Mammary epithelial cell (primary cell): ENCODE results near the gene DCTN2.

Source experiments
- CTCF ChIP-seq, 2 donors: IDR thresholded peaks in 1 of 2; conservative IDR thresholded peaks in 1 of 2; 2 replicates each; pipeline ENCODE4 v1.5.1; 2011 to 2012; ENCODE audit warnings: inconsistent platforms in 2 of 2, low read length in 2 of 2, mild to moderate bottlenecking in 2 of 2, control low read depth in 1 of 2, low read depth in 1 of 2; ENCODE audit not compliant: insufficient read depth in 1 of 2; ENCODE audit errors: extremely low read depth in 1 of 2
- EZH2 ChIP-seq: IDR thresholded peaks from 2 replicates; pipeline ENCODE4 v1.6.1; 2012; ENCODE audit warnings: low read length, inconsistent platforms, borderline replicate concordance

- peak; percentile 93 to 95 for TF ChIP-seq CTCF (conservative IDR thresholded peaks at IDR 0.05 in 1 of 2, IDR thresholded peaks at IDR 0.05 in 1 of 2; ENCODE audit: extremely low read depth in 1 of 2, insufficient read depth in 1 of 2, low read depth in 1 of 2, low read length in 2 of 2)
- no peak for TF ChIP-seq EZH2
Observed at GRCh38 chr12:57583008-57583831, 36.2 kb upstream of the DCTN2 start.
